Stimulated activated naive CD8-positive, alpha-beta T cell treated with anti-CD3 and anti-CD28 coated beads, Interleukin-15, amount 100 ng/mL, for 72 hours (primary cell): Measurements from ENCODE around the gene PTPN21.
"Not testable (repeated sequence)": the region's sequence is repeated elsewhere in the genome, so short reads cannot be mapped to it uniquely, and the experiment has no call there.

Experiments
- ATAC-seq: fragments of 150-1000 bp; cut with Tn5 transposase; 2 replicates; pipeline ENCODE4 v1.10.0; 2021; ENCODE audit warnings: mild to moderate bottlenecking, moderate library complexity
- DNase-seq, 2 donors: peaks; one replicate each; pipeline ENCODE4 v3.0.0; 2021 to 2022
- H3K27ac Mint-ChIP-seq, 2 donors: one replicate each; pipeline ENCODE4 v1.8.0; 2022; ENCODE audit warnings: mild to moderate bottlenecking in 2 of 2, mixed read lengths in 2 of 2, moderate library complexity in 2 of 2
- H3K27me3 Mint-ChIP-seq: one replicate; pipeline ENCODE4 v1.8.0; 2022; ENCODE audit warnings: mixed read lengths
- H3K4me1 Mint-ChIP-seq: one replicate; pipeline ENCODE4 v1.8.0; 2022; ENCODE audit warnings: mild to moderate bottlenecking, mixed read lengths
- H3K4me3 Mint-ChIP-seq, 2 donors: one replicate each; pipeline ENCODE4 v1.8.0; 2022; ENCODE audit warnings: mild to moderate bottlenecking in 2 of 2, mixed read lengths in 2 of 2, moderate library complexity in 1 of 2
- H3K9me3 Mint-ChIP-seq, 2 donors: one replicate each; pipeline ENCODE4 v1.8.0; 2022; ENCODE audit warnings: mixed read lengths in 2 of 2

PTPN21 gene

GRCh38 chr14:88535813-88536212 lies 19.0 kb downstream of the PTPN21 start:
- Mint-ChIP-seq H3K4me3 (no peak overlapping the region), H3K27me3 (no peaks in the 10 kb centered on the region), H3K27ac (no peak overlapping the region), H3K9me3 (no peaks in the 10 kb centered on the region), H3K4me1 (no peaks in the 10 kb centered on the region)
- ATAC-seq, result no peak
- no peak for DNase-seq

- Mint-ChIP-seq H3K4me3 (no peak overlapping the region), H3K27me3 (no peaks in the 10 kb centered on the region), H3K9me3 (peaks cover 0 to 5% of the 10 kb centered on the region in 2 donors), H3K4me1 (no peaks in the 10 kb centered on the region), H3K27ac (no peak overlapping the region)
- DNase-seq (no peak), ATAC-seq (no peak)
Observed at GRCh38 chr14:88535149-88535548, 19.7 kb downstream of the PTPN21 start.

GRCh38 chr14:88533064-88533602 lies 21.7 kb downstream of the PTPN21 start:
- H3K9me3 Mint-ChIP-seq, result peaks cover 11 to 13% of the 10 kb centered on the region in 2 donors
- H3K4me1 Mint-ChIP-seq, result no peaks in the 10 kb centered on the region
- DNase-seq, result no peak
- ATAC-seq, result no peak
- no peak overlapping the region for H3K27ac Mint-ChIP-seq
- no peaks in the 10 kb centered on the region for H3K27me3 Mint-ChIP-seq
- H3K4me3 Mint-ChIP-seq, result no peak overlapping the region

- not testable (repeated sequence) for H3K4me1 Mint-ChIP-seq, H3K27ac Mint-ChIP-seq, ATAC-seq, DNase-seq, H3K4me3 Mint-ChIP-seq, H3K27me3 Mint-ChIP-seq
- H3K9me3 Mint-ChIP-seq, result peaks cover 11 to 18% of the 10 kb centered on the region in 2 donors
Observed at GRCh38 chr14:88529889-88530288, 24.9 kb downstream of the PTPN21 start.

GRCh38 chr14:88522393-88522792 lies 32.4 kb downstream of the PTPN21 start:
- no peaks in the 10 kb centered on the region for H3K4me1 Mint-ChIP-seq
- no peak for ATAC-seq
- H3K4me3 Mint-ChIP-seq, result no peak overlapping the region
- H3K27me3 Mint-ChIP-seq, result peaks cover 25% of the 10 kb centered on the region
- no peak for DNase-seq
- peaks cover 4 to 6% of the 10 kb centered on the region in 2 donors for H3K9me3 Mint-ChIP-seq
- no peak overlapping the region for H3K27ac Mint-ChIP-seq

- peaks cover 4% of the 10 kb centered on the region for H3K4me1 Mint-ChIP-seq
- H3K27me3 Mint-ChIP-seq, result peaks cover 30% of the 10 kb centered on the region
- ATAC-seq (no peak), DNase-seq (no peak)
- H3K27ac Mint-ChIP-seq, result no peak overlapping the region
- no peak overlapping the region for H3K4me3 Mint-ChIP-seq
- H3K9me3 Mint-ChIP-seq, result peaks cover 4 to 6% of the 10 kb centered on the region in 2 donors
Observed at GRCh38 chr14:88521818-88522217, 33.0 kb downstream of the PTPN21 start.

GRCh38 chr14:88519907-88520306 lies 34.9 kb downstream of the PTPN21 start:
- H3K27me3 Mint-ChIP-seq, result peaks cover 42% of the 10 kb centered on the region
- ATAC-seq (no peak), DNase-seq (no peak)
- H3K27ac Mint-ChIP-seq, result no peak overlapping the region
- H3K9me3 Mint-ChIP-seq, result peaks cover 4 to 6% of the 10 kb centered on the region in 2 donors
- peaks cover 8% of the 10 kb centered on the region for H3K4me1 Mint-ChIP-seq
- H3K4me3 Mint-ChIP-seq, result no peak overlapping the region

- peaks cover 48% of the 10 kb centered on the region for H3K27me3 Mint-ChIP-seq
- peaks cover 8% of the 10 kb centered on the region for H3K4me1 Mint-ChIP-seq
- DNase-seq (no peak), ATAC-seq (no peak)
- H3K4me3 Mint-ChIP-seq, result no peak overlapping the region
- H3K9me3 Mint-ChIP-seq, result peaks cover 4 to 5% of the 10 kb centered on the region in 2 donors
- no peak overlapping the region for H3K27ac Mint-ChIP-seq
Observed at GRCh38 chr14:88518592-88519512, 36.0 kb downstream of the PTPN21 start.

- H3K4me3 Mint-ChIP-seq, result no peak overlapping the region
Observed at GRCh38 chr14:88516861-88517357, 37.9 kb downstream of the PTPN21 start.

GRCh38 chr14:88515499-88516221 lies 39.1 kb downstream of the PTPN21 start:
- no peaks in the 10 kb centered on the region for H3K9me3 Mint-ChIP-seq
- H3K4me3 Mint-ChIP-seq, result no peak overlapping the region
- H3K27me3 Mint-ChIP-seq, result peaks cover 38% of the 10 kb centered on the region

More at GRCh38 chr14:88516861-88517357, 37.9 kb downstream of the PTPN21 start:
- Mint-ChIP-seq H3K4me1 (peaks cover 8% of the 10 kb centered on the region), H3K27me3 (peaks cover 41% of the 10 kb centered on the region), H3K9me3 (no peaks in the 10 kb centered on the region), H3K27ac (no peak overlapping the region)
- ATAC-seq (no peak), DNase-seq (no peak)

GRCh38 chr14:88507208-88507607 lies 47.6 kb downstream of the PTPN21 start:
- DNase-seq (no peak), ATAC-seq (no peak)
- Mint-ChIP-seq H3K27ac (no peak overlapping the region), H3K9me3 (no peaks in the 10 kb centered on the region), H3K4me1 (no peaks in the 10 kb centered on the region), H3K27me3 (peaks cover 17% of the 10 kb centered on the region), H3K4me3 (no peak overlapping the region)

More at GRCh38 chr14:88515499-88516221, 39.1 kb downstream of the PTPN21 start:
- H3K27ac Mint-ChIP-seq, result no peak overlapping the region
- no peak for DNase-seq
- peaks cover 8% of the 10 kb centered on the region for H3K4me1 Mint-ChIP-seq
- ATAC-seq, result no peak

- Mint-ChIP-seq H3K27ac (no peak overlapping the region), H3K27me3 (peaks cover 17% of the 10 kb centered on the region), H3K9me3 (no peaks in the 10 kb centered on the region), H3K4me1 (no peaks in the 10 kb centered on the region), H3K4me3 (no peak overlapping the region)
- ATAC-seq, result no peak
- DNase-seq, result no peak
Observed at GRCh38 chr14:88505621-88506020, 49.2 kb downstream of the PTPN21 start.

GRCh38 chr14:88504602-88505001 lies 50.2 kb downstream of the PTPN21 start:
- ATAC-seq (no peak), DNase-seq (no peak)
- H3K27me3 Mint-ChIP-seq, result peaks cover 15% of the 10 kb centered on the region
- no peaks in the 10 kb centered on the region for H3K4me1 Mint-ChIP-seq
- H3K4me3 Mint-ChIP-seq, result no peak overlapping the region
- H3K27ac Mint-ChIP-seq, result no peak overlapping the region
- H3K9me3 Mint-ChIP-seq, result no peaks in the 10 kb centered on the region

- no peak for DNase-seq
- no peak for ATAC-seq
- no peaks in the 10 kb centered on the region for H3K9me3 Mint-ChIP-seq
- H3K27ac Mint-ChIP-seq, result no peak overlapping the region
- no peak overlapping the region for H3K4me3 Mint-ChIP-seq
- peaks cover 8% of the 10 kb centered on the region for H3K27me3 Mint-ChIP-seq
- no peaks in the 10 kb centered on the region for H3K4me1 Mint-ChIP-seq
Observed at GRCh38 chr14:88503754-88504406, 50.9 kb downstream of the PTPN21 start.

GRCh38 chr14:88502740-88503139 lies 52.1 kb downstream of the PTPN21 start:
- Mint-ChIP-seq H3K27ac (no peak overlapping the region), H3K4me3 (no peak overlapping the region), H3K9me3 (no peaks in the 10 kb centered on the region), H3K27me3 (peaks cover 8% of the 10 kb centered on the region), H3K4me1 (no peaks in the 10 kb centered on the region)
- ATAC-seq (no peak), DNase-seq (no peak)
